Fibroblast of lung (primary cell): Measurements from ENCODE around the gene ZDHHC13. TPM values are rescaled to one million over a fixed set of nuclear protein-coding genes. Genes with fewer than 3 reads are reported as not detected.

Source experiments
- DNase-seq, 2 donors: peaks; one replicate each; pipeline versions ENCODE4 v3.0.0 to v3.0.0-alpha.2; 2010; ENCODE audit warnings: low read depth in 2 of 2
- H2AFZ ChIP-seq: 2 replicates; pipeline ENCODE4 v1.5.1; 2012; ENCODE audit warnings: low read length, control low read depth, inconsistent platforms
- H3K27ac ChIP-seq: 2 replicates; pipeline ENCODE4 v1.5.1; 2011; ENCODE audit warnings: low read length, control low read depth; ENCODE audit not compliant: insufficient read depth
- H3K27me3 ChIP-seq: 2 replicates; pipeline ENCODE4 v1.5.1; 2011; ENCODE audit warnings: mild to moderate bottlenecking, low read length; ENCODE audit not compliant: control insufficient read depth, insufficient read depth
- H3K36me3 ChIP-seq: 2 replicates; pipeline ENCODE4 v1.5.1; 2011; ENCODE audit warnings: low read length; ENCODE audit not compliant: control insufficient read depth, insufficient read depth
- H3K4me1 ChIP-seq: 2 replicates; pipeline ENCODE4 v1.5.1; 2011; ENCODE audit warnings: low read length; ENCODE audit not compliant: control insufficient read depth, insufficient read depth; ENCODE audit errors: extremely low read depth
- H3K4me2 ChIP-seq: 2 replicates; pipeline ENCODE4 v1.5.1; 2011; ENCODE audit warnings: low read length, control low read depth; ENCODE audit not compliant: insufficient read depth; ENCODE audit errors: extremely low read depth
- H3K4me3 ChIP-seq, 4 experiments: fragments of 200-600 bp in 1 of 4; sonication (generic) in 1 of 4; replicated peaks in 1 of 4; 2 replicates each; pipeline ENCODE4 v1.5.1; 2011 to 2016; ENCODE audit warnings: low read length in 4 of 4, low read depth in 3 of 4, mild to moderate bottlenecking in 3 of 4, control low read depth in 2 of 4, inconsistent platforms in 1 of 4, mixed read lengths in 1 of 4; ENCODE audit not compliant: insufficient read depth in 1 of 4; ENCODE audit errors: control extremely low read depth in 1 of 4
- H3K79me2 ChIP-seq: 2 replicates; pipeline ENCODE4 v1.5.1; 2012; ENCODE audit warnings: mild to moderate bottlenecking, low read length, inconsistent platforms; ENCODE audit not compliant: control insufficient read depth, insufficient read depth
- H3K9ac ChIP-seq: 2 replicates; pipeline ENCODE4 v1.5.1; 2011; ENCODE audit warnings: mild to moderate bottlenecking, low read length, control low read depth; ENCODE audit not compliant: insufficient read depth
- H3K9me3 ChIP-seq: 2 replicates; pipeline ENCODE4 v1.5.1; 2012; ENCODE audit warnings: low read depth, low read length; ENCODE audit not compliant: control insufficient read depth, insufficient read depth
- H4K20me1 ChIP-seq: 2 replicates; pipeline ENCODE4 v1.5.1; 2011; ENCODE audit warnings: low read length; ENCODE audit not compliant: control insufficient read depth, insufficient read depth; ENCODE audit errors: extremely low read depth
- CTCF ChIP-seq, 2 donors: IDR thresholded peaks in 1 of 2; conservative IDR thresholded peaks in 1 of 2; 1 replicate in 1 of 2; 2 replicates in 1 of 2; pipeline ENCODE4 v1.5.1; 2011 to 2012; ENCODE audit warnings: low read length in 2 of 2, control low read depth in 1 of 2, inconsistent platforms in 1 of 2, low read depth in 1 of 2, mild to moderate bottlenecking in 1 of 2
- EZH2 ChIP-seq: IDR thresholded peaks from 2 replicates; pipeline ENCODE4 v1.5.1; 2012; ENCODE audit warnings: low read length, control low read depth, mild to moderate bottlenecking; ENCODE audit errors: missing control alignments
- polyA plus RNA-seq, 2 donors: library from polyadenylated mRNA; depleted of rRNA in 1 of 2; stranded (reverse) in 1 of 2; unstranded in 1 of 2; fragments of >200 nt; gene quantifications; 2 replicates each; pipeline ENCODE4 v1.2.1, GENCODE V29; 2011 to 2012; ENCODE audit warnings: missing spikeins in 1 of 2
- total RNA-seq: library from RNA; depleted of rRNA; stranded (reverse); fragments of >200 nt; gene quantifications from 2 replicates; pipeline ENCODE4 v1.2.1, GENCODE V29; 2014

The ZDHHC13 gene
- total and polyA plus RNA-seq, 2 donors (not counting 1 experiment from before 2014, with no cell fraction given): 11.1 to 16.1 TPM

GRCh38 chr11:19173004-19173689 lies 56.2 kb downstream of the ZDHHC13 start:
- Histone ChIP-seq H3K36me3 (no peaks in the 10 kb centered on the region), H3K27me3 (no peaks in the 10 kb centered on the region)
- no peak for DNase-seq

GRCh38 chr11:19173964-19174638 lies 57.1 kb downstream of the ZDHHC13 start:
- Histone ChIP-seq H2AFZ (no peak overlapping the region), H3K27me3 (no peaks in the 10 kb centered on the region), H3K9ac (no peak overlapping the region)

More at GRCh38 chr11:19173004-19173689, 56.2 kb downstream of the ZDHHC13 start:
- Histone ChIP-seq H3K9me3 (no peaks in the 10 kb centered on the region), H3K4me2 (no peak overlapping the region), H3K4me3 (no peak overlapping the region), H2AFZ (no peak overlapping the region), H3K4me1 (no peaks in the 10 kb centered on the region), H3K9ac (no peak overlapping the region), H4K20me1 (no peaks in the 10 kb centered on the region), H3K27ac (no peak overlapping the region), H3K79me2 (no peaks in the 10 kb centered on the region)
- TF ChIP-seq CTCF (conservative IDR thresholded peaks at IDR 0.05 in 1 of 2, IDR thresholded peaks at IDR 0.05 in 1 of 2; ENCODE audit: low read depth in 1 of 2, low read length in 2 of 2) (no peak), EZH2 (no peak)

More at GRCh38 chr11:19173964-19174638, 57.1 kb downstream of the ZDHHC13 start:
- no peak for DNase-seq
- Histone ChIP-seq H3K4me3 (no peak overlapping the region), H3K9me3 (no peaks in the 10 kb centered on the region), H3K4me1 (no peaks in the 10 kb centered on the region), H3K27ac (no peak overlapping the region), H3K79me2 (no peaks in the 10 kb centered on the region), H3K4me2 (no peak overlapping the region), H3K36me3 (no peaks in the 10 kb centered on the region), H4K20me1 (no peaks in the 10 kb centered on the region)
- TF ChIP-seq EZH2: no peak
- TF ChIP-seq CTCF (conservative IDR thresholded peaks at IDR 0.05 in 1 of 2, IDR thresholded peaks at IDR 0.05 in 1 of 2; ENCODE audit: low read depth in 1 of 2, low read length in 2 of 2): no peak
